ENCODE measurements around the gene SLC25A1. TPM values are rescaled to one million over a fixed set of nuclear protein-coding genes. Genes with fewer than 3 reads are reported as not detected.
"Not testable (repeated sequence)": the region's sequence is repeated elsewhere in the genome, so short reads cannot be mapped to it uniquely, and the experiment has no call there.

The SLC25A1 gene
- total RNA-seq, 1 donor = 63.7 TPM

DNA sequence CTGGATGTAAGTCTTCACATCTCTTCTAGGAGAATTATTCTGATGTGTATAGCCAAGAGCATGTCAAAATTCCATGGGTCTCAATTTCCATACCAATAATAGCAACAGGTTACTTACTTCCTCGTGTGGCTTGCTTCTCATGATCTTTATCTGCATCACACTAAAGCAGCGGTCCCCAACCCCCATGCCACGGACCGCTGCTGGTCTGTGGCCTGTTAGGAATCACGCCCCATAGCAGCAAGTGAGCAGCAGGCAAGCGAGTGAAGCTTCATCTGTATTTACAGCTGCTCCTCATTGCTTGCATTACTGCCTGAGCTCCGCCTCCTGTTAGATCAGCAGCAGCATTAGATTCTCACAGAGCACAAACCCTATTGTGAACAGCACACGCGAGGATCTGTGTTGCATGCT lies 28.9 kb upstream of the SLC25A1 start:
- TF ChIP-seq, protein P1, sequence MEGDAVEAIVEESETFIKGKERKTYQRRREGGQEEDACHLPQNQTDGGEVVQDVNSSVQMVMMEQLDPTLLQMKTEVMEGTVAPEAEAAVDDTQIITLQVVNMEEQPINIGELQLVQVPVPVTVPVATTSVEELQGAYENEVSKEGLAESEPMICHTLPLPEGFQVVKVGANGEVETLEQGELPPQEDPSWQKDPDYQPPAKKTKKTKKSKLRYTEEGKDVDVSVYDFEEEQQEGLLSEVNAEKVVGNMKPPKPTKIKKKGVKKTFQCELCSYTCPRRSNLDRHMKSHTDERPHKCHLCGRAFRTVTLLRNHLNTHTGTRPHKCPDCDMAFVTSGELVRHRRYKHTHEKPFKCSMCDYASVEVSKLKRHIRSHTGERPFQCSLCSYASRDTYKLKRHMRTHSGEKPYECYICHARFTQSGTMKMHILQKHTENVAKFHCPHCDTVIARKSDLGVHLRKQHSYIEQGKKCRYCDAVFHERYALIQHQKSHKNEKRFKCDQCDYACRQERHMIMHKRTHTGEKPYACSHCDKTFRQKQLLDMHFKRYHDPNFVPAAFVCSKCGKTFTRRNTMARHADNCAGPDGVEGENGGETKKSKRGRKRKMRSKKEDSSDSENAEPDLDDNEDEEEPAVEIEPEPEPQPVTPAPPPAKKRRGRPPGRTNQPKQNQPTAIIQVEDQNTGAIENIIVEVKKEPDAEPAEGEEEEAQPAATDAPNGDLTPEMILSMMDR (IDR thresholded peaks at IDR 0.05; ENCODE audit: extremely low read depth, low read depth, low read length) = no peak
- Histone ChIP-seq H3K4me2 (ENCODE audit: insufficient read depth, low read length) (no peak overlapping the region), H3K4me3 (ENCODE audit: insufficient read depth, low read length) (no peak overlapping the region), H3K27me3 (ENCODE audit: insufficient read depth, low read length) (no peaks in the 10 kb centered on the region), H3K27ac (ENCODE audit: low read depth, low read length) (no peak overlapping the region), H3K4me1 (ENCODE audit: insufficient read depth, low read length) (no peaks in the 10 kb centered on the region), H3K36me3 (ENCODE audit: insufficient read depth, low read length) (peaks cover 9% of the 10 kb centered on the region), H2AFZ (ENCODE audit: low read length) (no peak overlapping the region), H3K9me3 (ENCODE audit: low read depth, low read length) (no peaks in the 10 kb centered on the region), H4K20me1 (ENCODE audit: insufficient read depth, low read length) (no peaks in the 10 kb centered on the region), H3K79me2 (ENCODE audit: insufficient read depth, low read length) (no peaks in the 10 kb centered on the region)
- peak; percentile 49 for DNase-seq (ENCODE audit: insufficient read length, low spot score, missing footprints)

DNA sequence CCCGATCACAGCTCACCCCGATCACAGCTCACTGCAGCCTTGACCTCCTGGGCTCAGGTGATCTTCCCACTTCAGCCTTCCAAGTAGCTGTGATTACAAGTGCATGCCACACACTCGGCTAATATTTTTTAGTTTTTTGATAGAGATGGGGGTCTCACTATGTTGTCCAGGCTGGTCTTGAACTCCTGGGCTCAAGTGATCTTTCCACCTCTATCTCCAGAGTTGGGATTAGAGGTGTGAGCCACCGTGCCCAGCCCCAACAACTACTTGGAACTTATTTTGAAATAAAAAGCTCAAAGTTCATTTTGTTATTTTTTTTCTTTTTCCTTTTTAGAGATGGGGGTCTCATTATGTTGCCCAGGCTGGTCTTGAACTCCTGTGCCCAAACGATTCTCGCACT lies 27.8 kb upstream of the SLC25A1 start:
- TF ChIP-seq, protein P1 (IDR thresholded peaks at IDR 0.05; ENCODE audit: extremely low read depth, low read depth, low read length) = no peak
- H3K27me3 ChIP-seq (ENCODE audit: insufficient read depth, low read length) = no peaks in the 10 kb centered on the region

DNA sequence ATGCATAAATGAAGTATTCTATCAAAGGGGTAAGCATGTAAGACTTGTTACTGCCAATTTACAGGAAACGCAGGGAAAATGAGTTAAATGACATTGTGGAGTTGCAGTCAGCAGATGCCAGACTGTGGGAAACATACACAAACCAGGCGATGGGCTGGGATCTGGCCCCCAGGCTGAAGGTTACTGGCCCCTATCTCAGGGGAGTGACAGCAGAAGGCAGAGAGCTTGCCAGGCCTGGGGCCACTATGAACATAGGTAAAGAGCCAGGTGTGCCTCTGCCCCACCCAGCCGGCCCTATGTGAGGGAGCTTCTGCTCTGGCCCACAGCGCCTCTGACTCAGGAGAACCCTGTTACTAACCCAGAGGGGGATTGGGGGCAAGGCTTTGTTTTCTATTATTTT lies 26.1 kb upstream of the SLC25A1 start:
- Histone ChIP-seq H3K4me2 (ENCODE audit: insufficient read depth, low read length) (no peak overlapping the region), H3K36me3 (ENCODE audit: insufficient read depth, low read length) (peaks cover 9% of the 10 kb centered on the region), H4K20me1 (ENCODE audit: insufficient read depth, low read length) (no peaks in the 10 kb centered on the region), H3K4me1 (ENCODE audit: insufficient read depth, low read length) (no peaks in the 10 kb centered on the region), H3K79me2 (ENCODE audit: insufficient read depth, low read length) (no peaks in the 10 kb centered on the region), H3K27me3 (ENCODE audit: insufficient read depth, low read length) (no peaks in the 10 kb centered on the region), H2AFZ (ENCODE audit: low read length) (no peak overlapping the region), H3K4me3 (ENCODE audit: insufficient read depth, low read length) (no peak overlapping the region), H3K9me3 (ENCODE audit: low read depth, low read length) (no peaks in the 10 kb centered on the region), H3K27ac (ENCODE audit: low read depth, low read length) (no peak overlapping the region)
- peak; percentile 26 for DNase-seq (ENCODE audit: insufficient read length, low spot score, missing footprints)
- TF ChIP-seq, protein P1 (IDR thresholded peaks at IDR 0.05; ENCODE audit: extremely low read depth, low read depth, low read length) = no peak

More for the DNA sequence above, 27.8 kb upstream of the SLC25A1 start:
- no peaks in the 10 kb centered on the region for H4K20me1 ChIP-seq (ENCODE audit: insufficient read depth, low read length)
- no peak overlapping the region for H3K4me3 ChIP-seq (ENCODE audit: insufficient read depth, low read length)
- no peak for DNase-seq (ENCODE audit: insufficient read length, low spot score, missing footprints)
- no peaks in the 10 kb centered on the region for H3K9me3 ChIP-seq (ENCODE audit: low read depth, low read length)
- no peaks in the 10 kb centered on the region for H3K4me1 ChIP-seq (ENCODE audit: insufficient read depth, low read length)
- no peak overlapping the region for H2AFZ ChIP-seq (ENCODE audit: low read length)
- H3K27ac ChIP-seq (ENCODE audit: low read depth, low read length) = no peak overlapping the region
- no peak overlapping the region for H3K4me2 ChIP-seq (ENCODE audit: insufficient read depth, low read length)
- peaks cover 9% of the 10 kb centered on the region for H3K36me3 ChIP-seq (ENCODE audit: insufficient read depth, low read length)
- no peaks in the 10 kb centered on the region for H3K79me2 ChIP-seq (ENCODE audit: insufficient read depth, low read length)

DNA sequence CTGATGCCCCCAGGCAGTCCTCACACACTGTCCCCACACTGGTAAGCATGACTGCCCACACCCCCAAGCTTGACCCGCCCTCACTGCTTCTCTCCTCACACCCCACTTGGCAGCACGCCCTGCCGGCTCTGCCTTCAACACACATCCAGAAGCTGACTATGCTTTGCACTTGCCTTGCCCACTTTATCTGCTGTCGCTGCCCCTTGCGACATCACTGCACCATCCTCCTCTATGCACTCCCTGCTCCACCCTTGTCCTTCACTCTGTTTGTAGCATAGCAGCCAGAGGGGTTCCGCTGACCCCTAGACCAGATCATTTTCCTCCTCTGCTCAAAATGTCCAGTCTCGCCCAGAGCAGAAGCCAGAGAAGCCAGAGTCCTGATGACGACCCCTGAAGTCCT lies 25.3 kb upstream of the SLC25A1 start:
- Histone ChIP-seq H3K79me2 (ENCODE audit: insufficient read depth, low read length) (no peaks in the 10 kb centered on the region), H2AFZ (ENCODE audit: low read length) (no peak overlapping the region), H3K4me2 (ENCODE audit: insufficient read depth, low read length) (no peak overlapping the region), H3K27ac (ENCODE audit: low read depth, low read length) (no peak overlapping the region), H3K9me3 (ENCODE audit: low read depth, low read length) (no peaks in the 10 kb centered on the region), H3K4me3 (ENCODE audit: insufficient read depth, low read length) (no peak overlapping the region), H3K4me1 (ENCODE audit: insufficient read depth, low read length) (no peaks in the 10 kb centered on the region), H4K20me1 (ENCODE audit: insufficient read depth, low read length) (no peaks in the 10 kb centered on the region), H3K27me3 (ENCODE audit: insufficient read depth, low read length) (no peaks in the 10 kb centered on the region), H3K36me3 (ENCODE audit: insufficient read depth, low read length) (peaks cover 7% of the 10 kb centered on the region)
- DNase-seq (ENCODE audit: insufficient read length, low spot score, missing footprints) = peak; percentile 26
- TF ChIP-seq, protein P1 (IDR thresholded peaks at IDR 0.05; ENCODE audit: extremely low read depth, low read depth, low read length) = no peak

DNA sequence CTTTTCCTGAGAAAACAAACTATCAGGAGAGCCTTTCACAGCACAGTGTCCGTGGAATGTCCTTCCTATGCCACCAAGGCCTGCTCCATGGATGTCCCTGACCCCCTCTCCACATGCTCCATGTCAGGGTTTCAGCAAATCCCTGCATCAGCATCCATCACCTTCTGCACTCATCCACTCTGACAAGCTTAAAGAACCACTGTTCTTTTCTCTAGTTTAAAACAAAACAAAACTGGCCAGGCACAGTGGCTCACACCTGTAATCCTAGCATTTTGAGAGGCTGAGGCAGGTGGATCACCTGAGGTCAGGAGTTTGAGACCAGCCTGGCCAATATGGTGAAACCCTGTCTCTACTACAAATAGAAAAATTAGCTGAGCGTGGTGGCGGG lies 24.3 kb upstream of the SLC25A1 start:
- H3K36me3 ChIP-seq (ENCODE audit: insufficient read depth, low read length); H3K27me3 ChIP-seq (ENCODE audit: insufficient read depth, low read length); H3K27ac ChIP-seq (ENCODE audit: low read depth, low read length); H3K9me3 ChIP-seq (ENCODE audit: low read depth, low read length); DNase-seq (ENCODE audit: insufficient read length, low spot score, missing footprints); H3K4me1 ChIP-seq (ENCODE audit: insufficient read depth, low read length); H3K4me3 ChIP-seq (ENCODE audit: insufficient read depth, low read length); H2AFZ ChIP-seq (ENCODE audit: low read length); H4K20me1 ChIP-seq (ENCODE audit: insufficient read depth, low read length); H3K79me2 ChIP-seq (ENCODE audit: insufficient read depth, low read length); H3K4me2 ChIP-seq (ENCODE audit: insufficient read depth, low read length): not testable (repeated sequence)
